GM19467 (cell line): ENCODE results near the gene AGFG2.

Experiments used
- ATAC-seq: cut with Tn5 transposase; IDR thresholded peaks from one replicate; pipeline ENCODE4 v1.9.1; 2021; ENCODE audit warnings: mild to moderate bottlenecking, moderate library complexity; ENCODE audit not compliant: unreplicated experiment

Gene AGFG2

DNA sequence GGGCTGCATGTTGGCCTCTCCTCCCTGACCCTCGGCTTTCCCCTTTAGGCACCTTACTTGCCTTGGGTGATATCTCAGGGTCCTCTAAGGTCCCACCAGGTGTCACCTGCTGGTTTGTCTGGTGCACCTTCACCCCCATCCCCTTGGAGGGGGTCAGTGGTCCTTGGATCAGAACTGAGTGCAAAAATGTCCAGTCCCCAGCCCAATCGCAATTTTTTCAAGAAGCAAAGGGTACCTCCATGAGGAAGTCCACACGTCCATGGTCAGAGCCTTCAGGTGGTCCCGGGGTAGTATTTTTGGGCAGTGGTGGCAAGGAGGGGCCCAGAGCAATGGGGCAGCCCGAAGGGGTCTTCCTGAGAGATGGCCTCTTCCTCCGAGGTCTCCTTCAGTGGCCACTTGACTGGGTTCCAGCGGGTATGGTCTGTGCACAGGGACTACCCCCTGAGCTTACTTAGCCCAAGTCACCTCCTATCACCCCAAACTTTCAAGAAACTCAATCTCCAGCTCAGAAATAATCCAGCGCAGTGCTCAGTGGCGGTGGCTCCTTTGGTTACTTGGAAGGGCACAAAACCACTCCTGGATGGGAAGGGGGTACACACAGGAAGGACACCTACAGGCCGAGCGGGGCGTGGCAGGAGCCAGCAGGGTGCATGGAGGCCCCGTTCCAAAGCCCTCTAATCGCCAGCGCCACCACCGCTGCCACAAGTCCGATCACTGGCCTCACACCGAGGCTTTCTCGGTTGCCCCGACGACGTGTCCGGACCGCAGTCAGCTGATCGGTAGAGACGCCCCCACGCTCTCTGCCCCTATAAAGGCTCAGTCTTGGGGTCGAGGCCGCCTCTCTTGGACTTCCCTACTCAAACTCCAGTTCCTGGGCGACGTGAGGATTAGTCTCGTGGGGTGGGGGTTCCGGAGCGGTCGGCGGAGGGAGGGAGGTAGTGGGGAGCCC lies 30.2 kb downstream of the AGFG2 start:
- no peak for ATAC-seq

DNA sequence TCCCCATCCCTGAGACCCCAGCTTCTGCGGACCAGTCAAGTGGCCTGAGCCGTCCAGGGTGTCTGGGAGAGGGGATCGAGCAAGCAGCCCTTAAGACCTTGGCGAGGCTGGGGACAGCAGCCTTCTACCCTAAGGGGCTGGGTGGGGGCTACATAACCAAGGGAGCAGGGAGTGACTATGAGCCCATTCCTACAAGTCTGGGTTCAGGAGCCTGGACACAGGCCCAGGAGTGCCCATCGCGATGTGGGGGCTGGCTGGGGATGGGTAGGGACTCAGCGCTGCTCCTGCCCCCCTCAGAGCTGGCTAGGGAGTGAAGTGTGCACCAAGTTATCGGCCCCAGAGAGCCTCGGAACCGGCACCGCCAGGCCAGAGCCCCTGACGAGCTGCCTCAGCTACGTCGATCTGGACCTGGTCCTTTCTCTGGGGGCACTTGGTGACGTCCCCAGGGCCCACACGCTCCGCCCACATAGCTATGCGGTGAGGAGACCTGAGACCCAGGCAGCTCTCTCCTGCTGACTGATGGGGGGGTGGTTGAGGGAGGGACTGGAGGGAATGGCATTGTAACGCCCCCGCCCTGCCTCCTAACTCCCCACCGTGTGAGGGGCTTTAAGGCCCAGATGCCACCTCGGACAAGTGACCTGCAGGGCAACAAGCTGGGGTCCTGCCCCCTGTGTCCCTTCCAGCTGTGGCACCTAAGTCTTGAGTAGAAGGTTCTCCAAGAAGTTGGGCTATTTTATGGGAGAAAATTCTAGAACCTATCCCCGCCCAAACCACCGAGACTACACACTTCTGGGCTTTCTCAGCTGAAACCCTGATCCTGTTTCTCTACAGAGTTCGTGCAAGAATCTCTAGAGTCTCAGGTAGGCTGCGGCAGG lies 32.2 kb downstream of the AGFG2 start:
- ATAC-seq, result no peak

DNA sequence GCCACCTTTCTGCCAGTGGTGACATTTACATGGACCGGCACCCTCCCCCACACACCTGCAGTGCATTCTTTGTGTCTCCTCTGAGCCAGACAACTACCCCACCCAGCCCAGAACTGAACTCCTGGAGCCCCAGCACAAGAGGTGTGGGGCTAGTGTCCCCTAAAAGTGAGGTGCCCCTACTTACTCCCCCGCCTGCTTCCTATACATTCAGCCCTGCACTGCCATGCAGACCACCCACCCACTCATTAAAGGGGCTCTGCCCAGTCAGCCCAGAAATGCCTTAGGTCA lies 32.8 kb downstream of the AGFG2 start:
- no peak for ATAC-seq

DNA sequence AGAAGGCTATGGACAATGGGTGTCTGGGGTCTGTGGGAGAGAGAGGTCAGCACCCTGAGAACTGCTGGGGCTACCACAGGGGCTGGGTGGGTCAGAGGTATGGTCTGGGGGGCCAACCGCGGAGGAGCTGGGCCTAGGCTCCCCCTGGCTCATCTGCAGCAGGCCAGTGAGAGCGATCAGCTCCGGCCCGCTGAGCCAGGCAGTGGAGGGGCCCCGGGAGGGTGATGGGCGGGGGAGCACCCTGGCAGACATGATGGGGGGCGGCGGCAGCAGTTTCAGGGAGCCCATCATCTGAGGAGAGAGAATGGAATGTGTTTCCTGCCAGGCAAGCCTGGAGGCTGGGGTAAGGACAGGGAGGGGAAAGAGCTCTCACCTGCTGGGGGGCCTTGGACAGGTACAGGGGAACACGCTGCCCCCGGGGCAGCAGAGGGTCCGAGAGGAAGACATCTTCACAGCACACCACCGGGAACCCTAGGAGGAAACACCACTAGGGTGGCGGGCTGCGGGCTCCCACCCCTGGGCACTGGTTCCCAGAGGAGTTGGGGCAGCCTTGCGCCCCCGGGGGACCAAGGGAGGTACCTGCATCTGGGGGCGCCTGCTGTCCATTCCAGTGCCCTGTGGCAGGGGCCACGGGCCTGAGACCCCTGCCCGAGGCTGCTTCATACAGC lies 33.4 kb downstream of the AGFG2 start:
- no peak for ATAC-seq

DNA sequence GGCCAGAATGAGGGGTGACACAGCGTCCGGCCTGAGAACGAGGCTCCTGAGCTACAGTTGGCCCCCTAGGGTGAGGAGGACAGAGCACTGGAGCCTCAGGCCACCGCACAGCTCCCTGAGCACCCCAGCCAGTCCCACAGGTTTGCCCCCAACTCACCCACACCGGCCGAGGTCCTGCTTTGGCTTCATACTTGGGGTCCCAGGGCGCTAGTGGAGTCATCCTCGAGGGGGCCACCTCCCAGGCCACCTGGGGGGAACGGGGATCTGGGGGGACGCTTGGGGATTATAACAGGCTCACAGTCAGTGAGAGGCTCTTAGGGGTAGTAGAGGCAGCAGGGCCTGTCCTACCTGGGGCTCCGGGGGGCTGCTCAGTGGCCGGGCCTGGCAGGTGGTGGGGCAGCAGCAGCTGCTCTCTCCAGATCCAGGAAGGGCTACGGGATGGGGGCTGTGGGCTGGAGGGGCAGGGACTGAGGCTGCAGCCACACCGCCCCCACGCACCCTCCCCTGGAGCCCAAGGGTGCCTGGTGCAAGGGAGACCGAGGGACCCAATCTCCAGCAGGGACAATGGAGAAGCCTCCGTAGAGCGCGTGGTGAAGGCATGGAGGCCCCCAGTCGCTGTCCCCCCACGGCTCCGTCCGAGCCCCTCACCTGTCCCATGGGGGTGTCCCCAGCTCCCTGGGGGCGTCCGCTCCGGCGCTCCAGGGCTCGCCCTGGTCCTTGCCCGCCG lies 34.1 kb downstream of the AGFG2 start:
- ATAC-seq, result no peak

DNA sequence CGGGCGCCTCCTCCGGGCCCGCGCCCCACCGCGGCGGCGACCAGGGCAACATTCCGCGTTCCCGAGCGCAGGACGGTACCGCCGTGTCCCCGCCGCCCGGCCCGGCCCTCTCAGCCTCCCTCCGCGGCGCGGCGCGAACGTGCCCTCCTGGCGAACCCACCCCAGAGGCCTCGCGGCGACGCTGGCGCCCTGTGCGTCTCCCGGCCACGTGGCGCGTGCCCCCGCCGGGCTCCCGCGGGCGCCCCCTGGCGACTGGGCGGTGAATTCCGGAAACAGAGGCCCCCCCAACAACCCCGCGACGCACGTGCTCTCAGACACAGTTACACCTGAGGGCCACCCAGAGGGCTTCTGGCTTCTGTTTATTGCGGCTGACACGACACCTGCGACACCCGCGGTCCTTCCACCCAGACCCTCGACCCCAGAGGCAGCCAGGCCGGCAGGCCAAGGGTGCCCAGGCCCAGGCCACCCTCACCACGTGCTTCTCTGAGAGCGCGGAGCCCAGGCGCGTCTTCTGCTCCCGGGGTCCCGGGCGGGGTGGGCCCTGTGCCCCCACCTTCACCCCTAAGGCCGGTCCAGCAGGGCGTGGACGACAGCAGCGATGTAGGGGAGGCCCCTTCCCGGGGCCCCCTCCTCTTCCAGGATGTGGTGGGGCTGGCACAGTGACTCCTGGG lies 34.8 kb downstream of the AGFG2 start, which contains the start of gene SAP25:
Gene SAP25 (minus strand): TSS at position 210 of the 671 bp plus-strand sequence. CDS start 158 bp downstream, at position 52.
- ATAC-seq, result no peak

DNA sequence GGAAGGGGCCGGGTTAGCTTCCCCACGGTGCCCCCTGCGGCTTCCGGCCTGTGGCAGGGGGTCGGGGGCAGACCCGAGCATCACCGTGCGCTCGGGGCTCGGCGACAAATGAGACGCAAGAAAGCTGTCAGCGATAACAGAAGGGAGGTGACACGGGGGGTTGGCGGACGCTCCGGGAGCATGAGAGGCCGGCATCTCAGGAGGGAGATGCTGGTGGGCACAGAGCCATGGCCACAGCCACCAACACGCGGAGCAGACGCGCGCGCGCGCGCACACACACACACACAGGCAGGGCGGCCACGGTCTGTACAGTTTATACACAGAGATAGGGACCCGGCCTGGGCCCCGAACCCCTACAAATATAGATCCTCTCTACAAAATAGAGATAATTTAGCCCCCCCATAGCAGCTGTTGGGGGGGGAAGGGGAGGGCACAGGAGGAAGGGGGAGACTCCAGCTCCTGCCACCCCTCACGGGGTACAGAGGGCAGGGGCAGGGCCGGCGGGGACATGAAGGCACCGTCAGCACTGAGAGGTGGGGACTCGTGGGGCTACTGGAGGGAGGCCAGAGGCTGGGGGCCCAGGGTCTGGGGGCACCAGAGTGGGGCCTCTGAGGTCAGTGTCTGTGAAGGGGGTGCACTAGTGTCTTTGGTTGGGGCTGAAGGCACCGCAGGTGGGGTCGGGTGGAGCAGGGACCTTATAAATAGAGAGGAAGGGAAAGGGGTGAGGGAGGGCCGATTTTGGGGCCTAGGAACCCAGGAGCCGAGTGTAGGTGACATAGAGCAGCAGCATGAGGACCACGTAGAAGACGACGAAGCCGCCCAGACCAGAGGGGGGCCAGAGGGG lies 35.6 kb downstream of the AGFG2 start:
- no peak for ATAC-seq

DNA sequence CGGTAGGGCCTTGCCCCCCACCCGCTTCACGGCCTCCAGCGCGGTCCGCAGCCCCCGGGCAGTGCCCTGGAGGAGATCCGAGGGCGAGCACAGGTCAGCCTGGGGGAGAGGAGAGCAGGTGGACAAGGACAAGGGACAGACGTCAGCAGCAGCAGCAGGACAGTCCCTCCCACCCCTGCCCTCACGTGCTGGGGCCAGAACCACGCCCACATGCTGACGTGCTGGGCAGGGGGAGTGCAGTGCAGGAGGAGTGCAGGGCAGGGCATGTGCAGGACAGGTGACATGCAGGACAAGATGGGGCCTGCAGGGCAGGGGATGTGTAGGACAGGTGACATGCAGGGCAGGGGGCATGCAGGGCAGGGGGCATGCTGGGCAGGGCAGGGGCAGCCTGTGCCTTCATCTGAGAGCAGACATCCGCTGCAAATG lies 36.2 kb downstream of the AGFG2 start:
- ATAC-seq, result no peak

DNA sequence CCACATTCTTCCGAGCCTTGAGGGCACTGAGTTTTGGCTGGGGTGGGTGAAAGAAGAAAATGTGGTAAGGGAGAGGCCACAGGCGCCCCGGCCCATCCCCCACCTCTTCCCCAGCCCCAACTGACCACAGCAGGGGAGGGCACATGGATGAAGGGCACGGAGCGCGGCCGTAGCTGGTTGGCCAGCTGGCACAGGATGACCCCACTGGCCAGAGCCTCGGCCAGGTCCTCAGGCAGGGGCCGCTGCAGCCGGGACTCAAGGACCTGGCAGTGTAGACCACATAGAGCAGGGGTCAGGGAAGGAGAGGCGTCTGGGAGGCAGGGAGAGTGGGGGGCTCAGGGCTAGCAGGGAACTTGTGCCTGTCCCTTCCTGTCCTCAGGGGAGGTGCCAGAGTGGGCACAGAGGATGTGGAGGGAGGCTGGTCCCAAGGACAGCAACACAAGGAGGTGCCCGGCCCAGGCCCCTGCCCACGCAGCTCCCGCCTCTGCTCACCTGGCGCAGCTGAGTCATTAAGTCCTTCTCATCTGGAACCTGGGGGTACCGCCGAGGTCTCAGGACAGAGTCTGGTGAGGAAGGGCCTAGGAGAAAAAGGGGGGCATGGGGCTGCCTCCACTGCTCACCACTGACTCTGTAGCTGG lies 36.9 kb downstream of the AGFG2 start:
- no peak for ATAC-seq

DNA sequence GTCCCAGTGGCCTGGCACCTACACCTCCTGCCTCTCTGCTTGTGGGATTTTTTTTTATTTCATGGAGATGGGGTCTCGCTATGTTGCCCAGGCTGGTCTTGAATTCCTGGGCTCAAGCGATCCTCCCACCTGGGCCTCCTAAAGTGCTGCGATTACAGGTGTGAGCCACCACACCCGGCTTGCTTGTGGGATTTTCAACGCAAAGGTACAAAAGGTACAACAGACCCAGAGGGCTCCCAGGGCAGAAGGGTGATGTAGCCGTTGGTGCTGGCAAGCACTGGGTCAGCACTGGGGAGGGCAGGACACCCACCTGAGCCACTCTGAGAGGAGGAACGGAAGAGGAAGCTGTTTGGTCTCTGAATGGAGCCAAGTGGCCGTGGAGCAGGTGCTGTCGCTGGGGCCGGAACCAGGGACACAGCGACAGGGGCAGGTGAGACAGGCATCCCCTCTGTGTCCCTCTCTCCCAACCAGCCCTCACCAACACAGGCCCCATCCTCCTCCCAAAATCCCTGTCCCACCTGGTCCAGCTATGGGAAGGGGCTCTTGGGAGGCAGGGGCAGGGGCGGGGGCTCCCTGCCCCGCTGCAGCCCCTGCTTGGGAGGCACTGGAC lies 37.5 kb downstream of the AGFG2 start:
- ATAC-seq, result no peak

DNA sequence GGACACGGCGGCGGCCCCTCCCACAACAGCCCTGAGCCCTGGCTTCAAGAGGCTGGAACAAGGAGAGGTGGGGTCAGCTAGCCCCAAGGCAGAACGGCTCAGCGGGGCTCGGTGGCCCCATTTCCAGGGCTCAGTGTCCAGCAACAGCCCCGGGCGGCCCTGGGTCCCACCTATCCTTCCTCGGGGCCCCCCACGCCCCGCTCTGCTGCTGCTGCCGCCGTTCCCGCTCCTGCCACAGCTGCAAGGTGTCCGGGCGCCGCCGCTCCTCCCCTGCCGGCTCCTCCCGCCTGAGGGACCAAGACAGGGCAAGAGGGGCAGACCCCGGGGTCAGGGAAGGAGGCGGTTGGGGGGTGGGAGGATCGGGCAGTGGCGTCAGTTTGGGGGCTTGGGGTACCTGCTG lies 38.1 kb downstream of the AGFG2 start:
- no peak for ATAC-seq

DNA sequence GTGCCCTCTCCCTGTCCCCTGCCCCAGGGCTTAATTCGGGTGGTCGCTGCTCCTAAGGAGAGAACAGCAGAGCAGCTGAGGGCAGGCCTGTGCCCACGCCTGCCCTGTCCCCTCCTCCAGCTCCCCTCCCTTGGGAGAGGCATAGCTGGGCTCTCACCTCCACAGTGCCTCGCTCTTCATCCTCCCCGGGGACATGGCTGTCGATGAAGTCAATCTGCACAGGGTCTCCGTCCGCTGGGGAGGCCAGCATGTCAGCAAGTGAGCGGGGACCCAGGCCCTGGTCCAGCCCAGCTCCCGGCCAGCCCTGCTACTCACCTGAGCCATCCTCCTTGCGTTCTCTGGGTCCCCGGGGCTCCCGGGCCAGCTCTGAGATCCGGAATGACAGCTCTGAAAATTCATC lies 38.5 kb downstream of the AGFG2 start:
- no peak for ATAC-seq

DNA sequence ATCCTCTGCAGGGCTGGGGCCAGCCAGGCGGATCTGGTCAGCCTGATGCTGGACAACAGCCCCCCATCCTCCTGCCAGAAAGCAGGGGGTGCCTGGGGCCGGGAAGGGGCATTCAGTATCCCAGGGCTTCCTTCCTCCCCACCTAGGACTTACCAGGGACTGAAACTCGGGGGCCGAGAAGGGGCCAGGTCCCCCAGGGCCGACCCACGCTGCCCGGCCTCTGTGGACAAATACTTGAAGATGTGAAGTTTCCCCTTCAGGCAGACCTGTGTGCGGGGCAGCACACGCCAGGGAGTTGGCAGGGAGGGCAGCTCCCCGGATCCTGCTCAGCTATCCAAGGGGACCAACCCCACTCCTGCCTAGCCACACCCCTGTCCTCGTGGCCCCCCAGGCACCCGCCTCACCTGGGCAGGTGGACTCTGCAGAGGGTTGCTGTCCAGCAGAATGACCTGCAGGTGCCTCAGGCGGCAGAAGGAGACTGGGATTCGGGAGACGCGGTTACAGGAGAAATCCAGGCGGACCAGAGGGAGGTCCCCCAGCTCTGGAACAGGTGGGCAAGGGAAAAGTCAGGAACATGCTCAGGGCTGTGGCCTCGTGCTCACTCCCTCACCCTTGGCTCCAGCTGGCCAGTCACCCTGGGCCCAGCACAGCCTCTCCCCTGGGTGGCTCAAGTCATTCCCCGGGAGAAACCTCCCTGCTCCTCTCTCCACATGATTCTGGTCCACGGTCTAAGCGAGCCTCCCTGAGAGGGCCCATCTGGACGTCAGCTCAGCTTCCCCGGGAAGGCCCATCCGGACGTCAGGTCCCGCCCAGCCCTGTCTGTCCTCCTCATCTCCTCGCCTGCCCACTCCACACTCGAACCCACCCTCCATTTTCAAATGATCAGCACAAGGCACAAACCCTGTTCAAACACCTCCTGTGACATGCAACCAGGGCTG lies 39.5 kb downstream of the AGFG2 start:
- no peak for ATAC-seq

DNA sequence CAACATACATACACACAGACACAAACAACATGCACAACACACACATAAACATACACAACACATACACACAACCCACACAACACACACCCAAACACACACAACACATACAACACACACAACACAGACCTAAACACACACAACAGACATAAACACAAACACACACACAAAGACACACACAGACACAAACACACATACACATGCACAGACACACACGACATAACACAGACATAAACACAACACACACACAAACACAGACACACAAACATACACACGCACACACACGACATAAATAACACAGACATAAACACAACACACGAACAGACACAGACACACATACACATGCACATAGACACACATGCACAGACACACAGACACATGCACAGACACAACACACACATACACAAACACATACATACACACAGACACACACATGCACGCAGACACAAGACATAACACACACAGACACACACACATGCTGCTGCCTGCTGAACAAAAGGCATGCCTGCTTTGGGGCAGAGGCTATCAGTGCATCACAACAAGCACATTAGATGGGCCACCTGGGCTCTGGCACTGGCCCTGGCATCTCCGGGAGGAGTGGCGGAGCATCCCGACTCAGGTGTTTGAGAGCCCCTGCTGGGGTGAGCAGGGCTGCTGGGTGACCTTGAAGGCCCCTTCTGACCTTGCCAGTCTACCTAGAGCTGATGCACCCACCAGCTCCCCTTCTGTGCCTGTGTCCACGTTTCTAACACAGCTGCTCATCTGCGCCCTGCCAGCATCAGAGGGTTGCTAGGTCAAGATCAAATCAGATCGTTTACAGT lies 41.7 kb downstream of the AGFG2 start:
- no peak for ATAC-seq

DNA sequence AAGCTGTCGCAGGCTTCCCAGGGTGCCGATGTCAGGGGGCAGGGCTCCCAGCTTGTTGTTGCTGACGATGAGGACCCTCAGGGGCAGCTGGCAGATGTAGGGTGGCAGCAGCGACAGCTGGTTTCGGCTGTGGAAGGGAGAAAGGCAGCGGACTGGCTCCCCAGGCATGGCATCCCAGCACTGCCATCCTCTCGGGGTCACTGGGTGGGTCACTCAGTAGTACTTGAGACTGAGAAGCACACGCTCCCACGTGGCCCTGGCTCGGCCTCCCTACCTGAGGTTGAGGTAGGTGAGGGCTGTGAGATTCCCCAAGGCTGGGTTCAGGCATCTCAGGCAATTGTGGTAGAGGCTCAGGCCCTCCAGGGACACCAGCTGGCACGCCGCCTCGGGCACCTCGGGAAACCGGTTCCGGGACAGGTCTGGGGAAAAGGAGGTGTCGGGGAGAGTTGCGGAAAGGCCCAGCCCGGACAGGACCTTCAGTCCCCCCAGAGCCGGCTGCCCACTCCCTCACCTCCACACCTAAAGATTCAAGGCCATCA lies 43.1 kb downstream of the AGFG2 start:
- no peak for ATAC-seq

DNA sequence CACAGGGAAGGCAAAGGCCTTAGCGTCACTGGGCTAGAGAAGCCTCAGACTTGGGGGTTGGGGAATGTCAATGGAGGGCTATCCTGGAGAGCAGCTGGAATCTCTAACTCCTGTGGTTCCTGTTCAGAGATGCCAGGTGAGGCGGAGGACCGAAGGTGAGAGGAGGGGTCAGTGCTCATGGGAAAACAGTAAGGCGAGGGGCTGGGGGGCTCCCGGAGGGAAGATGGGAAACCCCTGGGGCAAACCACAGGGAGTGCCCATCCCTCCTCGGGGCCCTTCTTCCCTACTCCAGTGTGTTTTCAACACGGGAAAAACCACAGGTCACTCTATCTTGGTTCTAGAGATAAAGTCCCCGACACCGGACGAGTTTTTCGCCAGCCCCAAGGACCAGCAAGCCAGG lies 43.6 kb downstream of the AGFG2 start:
- no peak for ATAC-seq
